Measurements from ENCODE around the gene PCCB. TPM values are rescaled to one million over a fixed set of nuclear protein-coding genes. Genes with fewer than 3 reads are reported as not detected.

The PCCB gene
- total RNA-seq, 4 donors from 2014 or later: 31.2 to 95.8 (median 60.3) TPM

DNA sequence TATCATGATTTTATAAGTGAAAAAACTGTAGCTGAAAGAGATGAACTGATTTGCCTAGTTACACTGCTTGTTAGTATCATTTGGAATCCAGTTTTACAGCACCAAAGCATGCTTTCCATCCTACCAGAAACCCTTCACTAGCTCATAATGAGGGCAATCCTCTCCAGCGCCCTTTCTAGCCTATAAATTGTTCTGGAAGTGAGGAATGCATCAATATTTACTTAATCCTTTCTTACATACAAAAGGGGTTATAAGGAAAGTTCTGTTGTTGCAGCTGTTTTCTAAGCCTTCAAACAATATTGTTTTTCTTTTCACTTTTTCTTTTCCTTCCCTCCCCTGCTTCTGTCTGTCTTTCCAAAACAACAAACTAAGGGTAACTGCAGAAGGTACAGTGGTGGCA lies 11.0 kb upstream of the PCCB start:
- no peaks in the 10 kb centered on the region for H3K4me1 ChIP-seq
- H3K36me3 ChIP-seq: no peaks in the 10 kb centered on the region
- no peaks in the 10 kb centered on the region for H3K27me3 ChIP-seq
- WGBS, 2 donors: 47 to 68% methylated on average over 1 of the region's 1 CpG
- intact Hi-C loops (cut with DNase I): no loop called here
- TF ChIP-seq, protein P1, sequence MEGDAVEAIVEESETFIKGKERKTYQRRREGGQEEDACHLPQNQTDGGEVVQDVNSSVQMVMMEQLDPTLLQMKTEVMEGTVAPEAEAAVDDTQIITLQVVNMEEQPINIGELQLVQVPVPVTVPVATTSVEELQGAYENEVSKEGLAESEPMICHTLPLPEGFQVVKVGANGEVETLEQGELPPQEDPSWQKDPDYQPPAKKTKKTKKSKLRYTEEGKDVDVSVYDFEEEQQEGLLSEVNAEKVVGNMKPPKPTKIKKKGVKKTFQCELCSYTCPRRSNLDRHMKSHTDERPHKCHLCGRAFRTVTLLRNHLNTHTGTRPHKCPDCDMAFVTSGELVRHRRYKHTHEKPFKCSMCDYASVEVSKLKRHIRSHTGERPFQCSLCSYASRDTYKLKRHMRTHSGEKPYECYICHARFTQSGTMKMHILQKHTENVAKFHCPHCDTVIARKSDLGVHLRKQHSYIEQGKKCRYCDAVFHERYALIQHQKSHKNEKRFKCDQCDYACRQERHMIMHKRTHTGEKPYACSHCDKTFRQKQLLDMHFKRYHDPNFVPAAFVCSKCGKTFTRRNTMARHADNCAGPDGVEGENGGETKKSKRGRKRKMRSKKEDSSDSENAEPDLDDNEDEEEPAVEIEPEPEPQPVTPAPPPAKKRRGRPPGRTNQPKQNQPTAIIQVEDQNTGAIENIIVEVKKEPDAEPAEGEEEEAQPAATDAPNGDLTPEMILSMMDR (IDR thresholded peaks at IDR 0.05): no peak
- TF ChIP-seq POLR2A (IDR thresholded peaks at IDR 0.05): no peak
- H3K9me3 ChIP-seq: no peaks in the 10 kb centered on the region
- no peak overlapping the region for H3K27ac ChIP-seq
- no peak for DNase-seq
- no peak overlapping the region for H3K4me3 ChIP-seq (replicated peaks in 1 of 3)

DNA sequence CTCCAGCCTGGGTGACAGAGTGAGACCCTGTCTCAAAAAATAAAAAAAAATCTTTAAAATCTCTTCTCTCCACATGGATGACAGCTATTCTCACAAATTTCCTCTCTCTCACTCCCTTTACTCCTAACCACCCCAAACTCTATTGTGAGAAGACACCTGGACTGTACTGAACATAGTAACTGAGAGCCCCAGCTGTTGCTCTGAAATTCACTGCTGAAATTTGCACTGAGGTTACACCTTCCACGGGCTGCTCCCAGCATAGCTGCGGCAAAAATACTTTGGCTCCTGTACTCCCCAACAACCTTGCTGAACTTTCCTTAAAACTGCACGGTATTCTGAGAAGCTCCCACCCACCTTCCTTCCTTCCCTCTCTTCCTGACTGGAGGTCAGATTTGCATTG lies 4.4 kb upstream of the PCCB start:
- DNase-seq: no peak
- intact Hi-C loops (cut with DNase I): loop anchor here (5.0 kb wide), 1 partner anchor 48 kb away; the partner anchor contains the start of gene MSL2

DNA sequence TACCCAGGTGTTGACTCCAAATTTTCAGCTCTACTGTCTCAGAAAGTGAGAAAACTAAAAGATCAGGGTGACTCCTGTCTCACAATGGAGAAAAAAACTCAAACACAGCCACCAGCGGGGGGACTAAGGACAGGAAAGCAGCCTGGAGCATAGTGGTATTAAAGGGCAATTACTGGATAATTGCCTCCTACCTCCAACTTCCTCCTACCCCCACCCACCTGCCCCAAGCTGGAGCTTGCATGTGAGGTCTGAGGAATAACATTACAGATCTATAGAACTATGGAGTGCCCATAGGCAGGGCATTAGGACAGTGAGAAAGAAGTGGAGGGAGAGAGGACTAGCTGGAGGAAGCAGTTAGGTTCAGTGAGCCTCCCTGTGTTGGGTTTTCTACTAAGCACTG lies 2.7 kb upstream of the PCCB start:
- no peak for DNase-seq
- H3K9me3 ChIP-seq: no peaks in the 10 kb centered on the region
- H3K27me3 ChIP-seq: no peaks in the 10 kb centered on the region
- H3K4me3 ChIP-seq (replicated peaks in 1 of 3): no peak overlapping the region
- intact Hi-C loops (cut with DNase I): loop anchor here (5.0 kb wide), 1 partner anchor 50 kb away; the partner anchor contains the start of gene MSL2
- no peak overlapping the region for H3K27ac ChIP-seq
- 50 to 58% methylated on average over 1 of the region's 1 CpG for WGBS, 2 donors
- H3K4me1 ChIP-seq: peaks cover 13 to 16% of the 10 kb centered on the region in 2 donors
- H3K36me3 ChIP-seq: no peaks in the 10 kb centered on the region
- TF ChIP-seq POLR2A (IDR thresholded peaks at IDR 0.05): no peak
- TF ChIP-seq, protein P1 (IDR thresholded peaks at IDR 0.05): no peak

More for the DNA sequence above, 4.4 kb upstream of the PCCB start:
- TF ChIP-seq, protein P1 (IDR thresholded peaks at IDR 0.05): no peak
- TF ChIP-seq POLR2A (IDR thresholded peaks at IDR 0.05): no peak
- H3K9me3 ChIP-seq: no peaks in the 10 kb centered on the region
- H3K27me3 ChIP-seq: no peaks in the 10 kb centered on the region
- 66 to 86% methylated on average over 3 of the region's 3 CpGs for WGBS, 2 donors
- peaks cover 0 to 4% of the 10 kb centered on the region in 2 donors for H3K4me1 ChIP-seq
- H3K36me3 ChIP-seq: no peaks in the 10 kb centered on the region
- H3K27ac ChIP-seq: no peak overlapping the region
- no peak overlapping the region for H3K4me3 ChIP-seq (replicated peaks in 1 of 3)

GRCh38 chr3:136247855-136248590 lies 2.1 kb upstream of the PCCB start:
- no peak for TF ChIP-seq POLR2A (IDR thresholded peaks at IDR 0.05)
- TF ChIP-seq, protein P1 (IDR thresholded peaks at IDR 0.05): no peak

DNA sequence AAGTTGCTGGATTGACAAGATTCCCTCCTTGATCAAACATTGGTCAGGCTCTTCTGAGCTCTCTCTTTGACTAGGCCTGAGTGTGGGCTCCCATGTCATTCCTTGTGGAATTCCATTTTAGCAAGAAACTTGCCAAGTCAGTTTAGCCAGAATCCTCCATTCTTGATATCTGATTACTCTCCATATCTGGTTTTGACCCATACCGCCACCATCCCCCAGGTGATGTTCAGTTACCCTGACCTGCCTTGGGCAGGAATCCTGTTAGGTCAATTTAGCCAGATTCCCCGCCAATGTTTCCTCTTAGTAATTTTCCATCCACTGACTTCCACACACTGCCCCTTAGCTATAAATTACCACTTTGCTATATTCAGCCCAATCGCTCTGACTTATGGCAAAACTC lies 1.0 kb upstream of the PCCB start:
- DNase-seq: no peak
- Histone ChIP-seq H3K9me3 (no peaks in the 10 kb centered on the region), H3K4me1 (peaks cover 13 to 16% of the 10 kb centered on the region in 2 donors), H3K36me3 (no peaks in the 10 kb centered on the region), H3K27me3 (no peaks in the 10 kb centered on the region), H3K27ac (no peak overlapping the region), H3K4me3 (replicated peaks in 1 of 3) (no peak overlapping the region)
- 97 to 98% methylated on average over 3 of the region's 3 CpGs for WGBS, 2 donors
- intact Hi-C loops (cut with DNase I): loop anchor here (5.0 kb wide), 1 partner anchor 52 kb away; the partner anchor contains the start of gene MSL2
- TF ChIP-seq, protein P1 (IDR thresholded peaks at IDR 0.05): no peak
- no peak for TF ChIP-seq POLR2A (IDR thresholded peaks at IDR 0.05)

More at GRCh38 chr3:136247855-136248590, 2.1 kb upstream of the PCCB start:
- no peak overlapping the region for H3K27ac ChIP-seq
- H3K36me3 ChIP-seq: no peaks in the 10 kb centered on the region
- H3K27me3 ChIP-seq: no peaks in the 10 kb centered on the region
- peaks cover 13 to 16% of the 10 kb centered on the region in 2 donors for H3K4me1 ChIP-seq
- H3K4me3 ChIP-seq (replicated peaks in 1 of 3): no peak overlapping the region
- no peak for DNase-seq
- WGBS, 2 donors: 90 to 94% methylated on average over 4 of the region's 4 CpGs
- intact Hi-C loops (cut with DNase I): loop anchor here (5.0 kb wide), 1 partner anchor 51 kb away; the partner anchor contains the start of gene MSL2
- H3K9me3 ChIP-seq: no peaks in the 10 kb centered on the region

Measured in thyroid gland (tissue), 4 donors.